ENCODE measurements around the gene PAXX. TPM values are rescaled to one million over a fixed set of nuclear protein-coding genes. Genes with fewer than 3 reads are reported as not detected.

The PAXX gene
- total and polyA plus RNA-seq, 2 donors (not counting 1 experiment from before 2014, with no cell fraction given): 6.1 to 13.7 TPM

DNA sequence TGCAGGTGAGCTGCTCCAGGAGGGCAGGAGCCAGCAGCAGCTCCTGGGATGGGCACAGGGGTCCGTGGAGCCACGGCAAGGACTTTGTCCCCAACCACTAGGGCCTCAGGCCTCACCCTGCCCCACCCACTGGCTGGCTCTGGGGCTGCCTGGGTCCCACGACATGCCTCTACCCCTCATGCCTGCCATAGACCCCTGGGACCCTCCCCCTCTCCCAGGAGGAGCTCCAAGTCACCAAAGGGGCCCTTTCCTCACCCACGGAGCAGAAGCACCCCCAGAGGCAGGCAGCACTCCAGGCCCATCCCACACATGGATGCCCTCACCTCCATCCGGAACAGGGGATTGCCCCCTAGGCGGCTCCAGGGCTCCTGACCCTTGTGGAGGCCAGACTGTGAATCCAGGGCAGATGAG is 29.4 kb downstream of the PAXX start:
- no peaks in the 10 kb centered on the region for H3K9me3 ChIP-seq (ENCODE audit: control insufficient read depth, insufficient read depth, low read depth, low read length)
- TF ChIP-seq EZH2 (IDR thresholded peaks at IDR 0.05; ENCODE audit: low read length, missing control alignments): no peak
- TF ChIP-seq, protein P1, sequence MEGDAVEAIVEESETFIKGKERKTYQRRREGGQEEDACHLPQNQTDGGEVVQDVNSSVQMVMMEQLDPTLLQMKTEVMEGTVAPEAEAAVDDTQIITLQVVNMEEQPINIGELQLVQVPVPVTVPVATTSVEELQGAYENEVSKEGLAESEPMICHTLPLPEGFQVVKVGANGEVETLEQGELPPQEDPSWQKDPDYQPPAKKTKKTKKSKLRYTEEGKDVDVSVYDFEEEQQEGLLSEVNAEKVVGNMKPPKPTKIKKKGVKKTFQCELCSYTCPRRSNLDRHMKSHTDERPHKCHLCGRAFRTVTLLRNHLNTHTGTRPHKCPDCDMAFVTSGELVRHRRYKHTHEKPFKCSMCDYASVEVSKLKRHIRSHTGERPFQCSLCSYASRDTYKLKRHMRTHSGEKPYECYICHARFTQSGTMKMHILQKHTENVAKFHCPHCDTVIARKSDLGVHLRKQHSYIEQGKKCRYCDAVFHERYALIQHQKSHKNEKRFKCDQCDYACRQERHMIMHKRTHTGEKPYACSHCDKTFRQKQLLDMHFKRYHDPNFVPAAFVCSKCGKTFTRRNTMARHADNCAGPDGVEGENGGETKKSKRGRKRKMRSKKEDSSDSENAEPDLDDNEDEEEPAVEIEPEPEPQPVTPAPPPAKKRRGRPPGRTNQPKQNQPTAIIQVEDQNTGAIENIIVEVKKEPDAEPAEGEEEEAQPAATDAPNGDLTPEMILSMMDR (conservative IDR thresholded peaks at IDR 0.05 in 1 of 2, IDR thresholded peaks at IDR 0.05 in 1 of 2; ENCODE audit: low read depth in 1 of 2, low read length in 2 of 2): no peak
- H3K27me3 ChIP-seq (ENCODE audit: control insufficient read depth, insufficient read depth, low read length): no peaks in the 10 kb centered on the region
- H2AFZ ChIP-seq (ENCODE audit: low read length): no peak overlapping the region
- peaks cover 6% of the 10 kb centered on the region for H3K36me3 ChIP-seq (ENCODE audit: control insufficient read depth, insufficient read depth, low read length)
- H4K20me1 ChIP-seq (ENCODE audit: control insufficient read depth, extremely low read depth, insufficient read depth, low read length): no peaks in the 10 kb centered on the region
- H3K4me1 ChIP-seq (ENCODE audit: control insufficient read depth, extremely low read depth, insufficient read depth, low read length): no peaks in the 10 kb centered on the region
- H3K4me3 ChIP-seq (replicated peaks in 1 of 4; ENCODE audit: control extremely low read depth in 1 of 4, insufficient read depth in 1 of 4, low read depth in 3 of 4, low read length in 4 of 4): no peak overlapping the region
- no peak overlapping the region for H3K27ac ChIP-seq (ENCODE audit: insufficient read depth, low read length)
- no peaks in the 10 kb centered on the region for H3K79me2 ChIP-seq (ENCODE audit: control insufficient read depth, insufficient read depth, low read length)
- H3K9ac ChIP-seq (ENCODE audit: insufficient read depth, low read length): no peak overlapping the region
- DNase-seq (ENCODE audit: low read depth in 2 of 2): no peak
- no peak overlapping the region for H3K4me2 ChIP-seq (ENCODE audit: extremely low read depth, insufficient read depth, low read length)

DNA sequence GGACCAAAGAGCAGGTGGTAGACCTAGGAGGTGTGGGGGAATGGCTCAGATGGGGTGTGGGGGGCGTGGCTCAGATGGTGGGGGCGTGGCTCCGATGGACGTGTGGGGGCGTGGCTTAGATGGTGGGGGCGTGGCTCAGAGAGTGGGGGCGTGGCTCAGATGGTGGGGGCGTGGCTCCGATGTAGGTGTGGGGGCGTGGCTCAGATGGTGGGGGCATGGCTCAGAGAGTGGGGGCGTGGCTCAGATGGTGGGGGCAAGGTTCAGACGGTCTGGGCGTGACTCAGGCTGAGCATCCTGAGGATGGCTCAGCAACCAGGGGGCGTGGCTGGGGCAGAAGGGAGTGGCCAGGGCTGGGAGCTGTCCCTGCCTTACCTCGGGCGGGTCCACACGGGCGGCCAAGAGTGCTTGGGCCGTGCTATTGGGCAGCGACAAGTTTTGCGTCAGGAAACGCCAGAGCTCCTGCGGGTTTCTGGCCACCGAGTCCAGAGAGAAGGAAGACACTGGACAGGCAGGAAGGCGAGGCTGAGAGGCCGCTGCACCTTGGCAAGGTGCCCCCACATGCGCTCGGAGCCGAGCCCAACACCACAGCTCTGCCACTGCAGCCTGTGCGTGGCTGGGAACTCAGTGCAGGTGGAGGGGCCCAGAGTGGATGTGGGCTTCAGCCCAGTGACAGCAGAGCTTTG is 29.9 kb downstream of the PAXX start:
- H3K4me2 ChIP-seq (ENCODE audit: extremely low read depth, insufficient read depth, low read length): no peak overlapping the region
- no peaks in the 10 kb centered on the region for H3K4me1 ChIP-seq (ENCODE audit: control insufficient read depth, extremely low read depth, insufficient read depth, low read length)
- H3K27ac ChIP-seq (ENCODE audit: insufficient read depth, low read length): no peak overlapping the region
- H4K20me1 ChIP-seq (ENCODE audit: control insufficient read depth, extremely low read depth, insufficient read depth, low read length): no peaks in the 10 kb centered on the region
- H3K9me3 ChIP-seq (ENCODE audit: control insufficient read depth, insufficient read depth, low read depth, low read length): no peaks in the 10 kb centered on the region
- H3K9ac ChIP-seq (ENCODE audit: insufficient read depth, low read length): no peak overlapping the region
- H3K79me2 ChIP-seq (ENCODE audit: control insufficient read depth, insufficient read depth, low read length): no peaks in the 10 kb centered on the region
- no peak overlapping the region for H3K4me3 ChIP-seq (replicated peaks in 1 of 4; ENCODE audit: control extremely low read depth in 1 of 4, insufficient read depth in 1 of 4, low read depth in 3 of 4, low read length in 4 of 4)
- TF ChIP-seq, protein P1 (conservative IDR thresholded peaks at IDR 0.05 in 1 of 2, IDR thresholded peaks at IDR 0.05 in 1 of 2; ENCODE audit: low read depth in 1 of 2, low read length in 2 of 2): no peak
- no peak for TF ChIP-seq EZH2 (IDR thresholded peaks at IDR 0.05; ENCODE audit: low read length, missing control alignments)
- peak; percentile 33 to 52 for DNase-seq (ENCODE audit: low read depth in 2 of 2)
- H2AFZ ChIP-seq (ENCODE audit: low read length): no peak overlapping the region
- H3K36me3 ChIP-seq (ENCODE audit: control insufficient read depth, insufficient read depth, low read length): peaks cover 3% of the 10 kb centered on the region
- H3K27me3 ChIP-seq (ENCODE audit: control insufficient read depth, insufficient read depth, low read length): no peaks in the 10 kb centered on the region

DNA sequence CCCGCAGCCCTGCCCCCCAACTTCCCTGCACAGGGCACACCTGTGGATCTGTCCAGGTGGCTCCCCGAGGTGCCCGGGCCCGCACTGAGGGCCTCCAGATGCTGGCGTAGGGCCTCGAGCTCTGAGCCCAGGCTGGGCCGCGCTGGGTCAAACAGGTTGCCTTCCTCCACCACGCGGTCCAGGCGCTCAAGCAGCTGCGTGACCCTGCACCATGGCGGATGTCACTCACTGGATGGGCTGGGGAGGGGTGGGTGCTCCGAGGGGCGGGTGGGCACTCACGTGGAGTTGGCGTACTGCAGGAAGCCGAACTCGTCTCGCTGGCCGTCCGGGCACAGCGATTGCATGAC is 30.4 kb downstream of the PAXX start:
- Histone ChIP-seq H3K4me1 (ENCODE audit: control insufficient read depth, extremely low read depth, insufficient read depth, low read length) (no peaks in the 10 kb centered on the region), H3K79me2 (ENCODE audit: control insufficient read depth, insufficient read depth, low read length) (no peaks in the 10 kb centered on the region), H4K20me1 (ENCODE audit: control insufficient read depth, extremely low read depth, insufficient read depth, low read length) (no peaks in the 10 kb centered on the region), H2AFZ (ENCODE audit: low read length) (no peak overlapping the region), H3K9ac (ENCODE audit: insufficient read depth, low read length) (no peak overlapping the region), H3K36me3 (ENCODE audit: control insufficient read depth, insufficient read depth, low read length) (no peaks in the 10 kb centered on the region), H3K27me3 (ENCODE audit: control insufficient read depth, insufficient read depth, low read length) (no peaks in the 10 kb centered on the region), H3K4me2 (ENCODE audit: extremely low read depth, insufficient read depth, low read length) (no peak overlapping the region), H3K27ac (ENCODE audit: insufficient read depth, low read length) (no peak overlapping the region), H3K9me3 (ENCODE audit: control insufficient read depth, insufficient read depth, low read depth, low read length) (no peaks in the 10 kb centered on the region), H3K4me3 (replicated peaks in 1 of 4; ENCODE audit: control extremely low read depth in 1 of 4, insufficient read depth in 1 of 4, low read depth in 3 of 4, low read length in 4 of 4) (no peak overlapping the region)
- DNase-seq (ENCODE audit: low read depth in 2 of 2): no peak
- TF ChIP-seq, protein P1 (conservative IDR thresholded peaks at IDR 0.05 in 1 of 2, IDR thresholded peaks at IDR 0.05 in 1 of 2; ENCODE audit: low read depth in 1 of 2, low read length in 2 of 2): no peak
- no peak for TF ChIP-seq EZH2 (IDR thresholded peaks at IDR 0.05; ENCODE audit: low read length, missing control alignments)
